ENCODE measurements around the gene CLPSL2. TPM values are rescaled to one million over a fixed set of nuclear protein-coding genes. Genes with fewer than 3 reads are reported as not detected.

Gene CLPSL2
- total and polyA plus RNA-seq, 2 experiments from 2014 or later = not detected

DNA sequence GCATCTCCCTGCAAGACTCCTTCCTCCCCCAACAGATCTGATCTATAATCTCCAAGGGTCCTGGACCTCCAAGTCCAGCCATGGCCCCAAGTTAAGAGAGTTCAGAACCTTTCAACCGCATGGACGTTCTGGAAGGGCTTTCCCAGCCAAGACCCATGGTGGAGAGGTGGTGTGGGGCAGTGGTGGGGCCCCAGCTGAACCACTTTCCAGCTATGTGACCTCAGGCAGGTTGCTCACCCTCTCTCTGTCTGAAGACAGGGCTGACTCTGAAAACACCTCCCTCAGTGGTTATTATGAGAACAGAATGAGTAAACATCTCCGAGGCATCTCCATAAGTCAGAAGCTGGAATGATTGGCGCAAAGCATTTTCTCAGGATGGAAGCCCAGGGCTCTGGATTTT, 19.8 kb downstream of the CLPSL2 start:
- H3K36me3 ChIP-seq (replicated peaks; ENCODE audit: insufficient read depth, low read depth) = no peaks in the 10 kb centered on the region
- H3K27ac ChIP-seq = no peak overlapping the region
- H3K9me2 ChIP-seq (replicated peaks; ENCODE audit: insufficient read depth) = no peaks in the 10 kb centered on the region
- 95% methylated on average over 4 of the region's 4 CpGs for WGBS (ENCODE audit: low lambda C conversion rate, missing lambda C conversion rate)
- no peaks in the 10 kb centered on the region for H3K79me2 ChIP-seq
- H4K20me1 ChIP-seq (ENCODE audit: insufficient read depth, poor library complexity, severe bottlenecking) = no peaks in the 10 kb centered on the region
- DNase-seq (ENCODE audit: low spot score) = no peak
- no peak overlapping the region for H2AFZ ChIP-seq
- no peaks in the 10 kb centered on the region for H3K9me3 ChIP-seq (ENCODE audit: low read depth)
- H3K4me2 ChIP-seq = no peak overlapping the region
- H3K4me3 ChIP-seq = no peak overlapping the region
- H3K27me3 ChIP-seq = no peaks in the 10 kb centered on the region
- H3K4me1 ChIP-seq (ENCODE audit: insufficient read depth) = no peaks in the 10 kb centered on the region
- TF ChIP-seq, protein P1, sequence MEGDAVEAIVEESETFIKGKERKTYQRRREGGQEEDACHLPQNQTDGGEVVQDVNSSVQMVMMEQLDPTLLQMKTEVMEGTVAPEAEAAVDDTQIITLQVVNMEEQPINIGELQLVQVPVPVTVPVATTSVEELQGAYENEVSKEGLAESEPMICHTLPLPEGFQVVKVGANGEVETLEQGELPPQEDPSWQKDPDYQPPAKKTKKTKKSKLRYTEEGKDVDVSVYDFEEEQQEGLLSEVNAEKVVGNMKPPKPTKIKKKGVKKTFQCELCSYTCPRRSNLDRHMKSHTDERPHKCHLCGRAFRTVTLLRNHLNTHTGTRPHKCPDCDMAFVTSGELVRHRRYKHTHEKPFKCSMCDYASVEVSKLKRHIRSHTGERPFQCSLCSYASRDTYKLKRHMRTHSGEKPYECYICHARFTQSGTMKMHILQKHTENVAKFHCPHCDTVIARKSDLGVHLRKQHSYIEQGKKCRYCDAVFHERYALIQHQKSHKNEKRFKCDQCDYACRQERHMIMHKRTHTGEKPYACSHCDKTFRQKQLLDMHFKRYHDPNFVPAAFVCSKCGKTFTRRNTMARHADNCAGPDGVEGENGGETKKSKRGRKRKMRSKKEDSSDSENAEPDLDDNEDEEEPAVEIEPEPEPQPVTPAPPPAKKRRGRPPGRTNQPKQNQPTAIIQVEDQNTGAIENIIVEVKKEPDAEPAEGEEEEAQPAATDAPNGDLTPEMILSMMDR (IDR thresholded peaks at IDR 0.05; ENCODE audit: poor library complexity) = no peak
- no peak for TF ChIP-seq EZH2 (IDR thresholded peaks at IDR 0.05; ENCODE audit: borderline replicate concordance)
- TF ChIP-seq EZH2phosphoT487 (IDR thresholded peaks at IDR 0.05; ENCODE audit: low read depth, severe bottlenecking, unreplicated experiment) = no peak

DNA sequence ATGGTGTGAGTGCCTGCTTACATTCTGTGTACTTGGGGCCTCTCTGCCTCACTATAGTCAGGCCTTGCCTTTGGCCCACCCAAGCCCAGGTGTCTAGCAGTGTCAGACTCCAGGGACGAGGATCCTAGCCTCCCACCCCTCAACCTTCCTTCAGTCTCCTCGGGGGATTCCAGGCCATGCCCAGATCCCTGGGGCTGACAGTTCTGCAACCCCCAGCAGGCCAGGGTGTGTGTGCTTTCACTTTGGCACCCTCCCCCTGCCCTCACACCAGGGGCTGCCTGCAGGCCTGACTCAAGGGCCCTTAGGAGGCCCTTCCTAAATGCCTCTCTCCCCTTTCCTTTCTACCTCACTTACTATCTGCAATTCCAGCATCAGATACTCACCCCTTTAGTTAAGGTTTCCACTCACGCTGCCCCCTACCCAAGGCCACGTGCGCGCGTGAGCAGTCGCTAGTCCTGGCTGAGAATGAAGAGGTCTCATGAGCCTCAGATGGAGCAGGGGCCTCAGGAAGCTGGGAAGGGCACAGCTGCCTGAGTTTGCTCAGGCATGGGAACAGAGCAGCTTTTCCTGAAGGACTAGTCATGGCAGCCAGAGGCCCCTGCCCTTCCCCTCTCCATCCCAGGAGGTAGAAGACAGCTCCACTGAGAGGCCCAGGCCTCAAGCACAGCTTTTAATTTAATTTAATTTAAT, 21.6 kb downstream of the CLPSL2 start:
- H3K27ac ChIP-seq = no peak overlapping the region
- no peak overlapping the region for H2AFZ ChIP-seq
- WGBS (ENCODE audit: low lambda C conversion rate, missing lambda C conversion rate) = 80% methylated on average over 8 of the region's 8 CpGs

DNA sequence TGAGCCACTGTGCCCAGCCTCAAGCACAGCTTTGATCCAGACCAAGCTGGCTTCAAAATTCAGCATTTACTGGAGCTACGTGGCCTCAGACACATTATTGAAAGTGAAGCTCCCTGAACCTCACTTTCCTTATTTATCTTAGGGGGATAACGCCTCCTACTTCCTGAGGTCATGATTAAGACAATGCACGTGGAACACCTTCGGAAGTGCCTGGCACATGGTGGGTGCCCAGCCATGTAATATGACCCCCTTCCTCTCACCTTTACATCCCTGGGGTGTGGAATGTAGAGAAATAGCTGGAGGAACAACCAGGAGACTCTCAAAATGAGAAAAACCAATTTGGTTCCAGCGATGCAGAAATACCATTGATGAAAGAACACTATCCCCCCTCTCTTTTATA, 22.3 kb downstream of the CLPSL2 start:
- Histone ChIP-seq H3K9me2 (replicated peaks; ENCODE audit: insufficient read depth) (no peaks in the 10 kb centered on the region), H3K4me2 (no peak overlapping the region), H3K9me3 (ENCODE audit: low read depth) (no peaks in the 10 kb centered on the region), H3K27ac (no peak overlapping the region), H3K27me3 (no peaks in the 10 kb centered on the region), H3K79me2 (no peaks in the 10 kb centered on the region), H3K4me3 (no peak overlapping the region), H3K4me1 (ENCODE audit: insufficient read depth) (no peaks in the 10 kb centered on the region), H2AFZ (no peak overlapping the region), H3K36me3 (replicated peaks; ENCODE audit: insufficient read depth, low read depth) (no peaks in the 10 kb centered on the region), H4K20me1 (ENCODE audit: insufficient read depth, poor library complexity, severe bottlenecking) (no peaks in the 10 kb centered on the region)
- TF ChIP-seq, protein P1 (IDR thresholded peaks at IDR 0.05; ENCODE audit: poor library complexity) = no peak
- TF ChIP-seq EZH2phosphoT487 (IDR thresholded peaks at IDR 0.05; ENCODE audit: low read depth, severe bottlenecking, unreplicated experiment) (no peak), EZH2 (IDR thresholded peaks at IDR 0.05; ENCODE audit: borderline replicate concordance) (no peak)
- DNase-seq (ENCODE audit: low spot score) = no peak
- 74% methylated on average over 5 of the region's 5 CpGs for WGBS (ENCODE audit: low lambda C conversion rate, missing lambda C conversion rate)

More for the DNA sequence above, 21.6 kb downstream of the CLPSL2 start:
- Histone ChIP-seq H3K4me1 (ENCODE audit: insufficient read depth) (no peaks in the 10 kb centered on the region), H3K36me3 (replicated peaks; ENCODE audit: insufficient read depth, low read depth) (no peaks in the 10 kb centered on the region), H3K9me2 (replicated peaks; ENCODE audit: insufficient read depth) (no peaks in the 10 kb centered on the region), H3K9me3 (ENCODE audit: low read depth) (no peaks in the 10 kb centered on the region), H3K4me2 (no peak overlapping the region), H3K27me3 (no peaks in the 10 kb centered on the region), H4K20me1 (ENCODE audit: insufficient read depth, poor library complexity, severe bottlenecking) (no peaks in the 10 kb centered on the region), H3K4me3 (no peak overlapping the region), H3K79me2 (no peaks in the 10 kb centered on the region)
- TF ChIP-seq, protein P1 (IDR thresholded peaks at IDR 0.05; ENCODE audit: poor library complexity) = no peak
- TF ChIP-seq EZH2 (IDR thresholded peaks at IDR 0.05; ENCODE audit: borderline replicate concordance) (no peak), EZH2phosphoT487 (IDR thresholded peaks at IDR 0.05; ENCODE audit: low read depth, severe bottlenecking, unreplicated experiment) (no peak)
- no peak for DNase-seq (ENCODE audit: low spot score)

All from hepatocyte (in vitro differentiated cells).